ENCODE data around the gene LAMA2. TPM values are rescaled to one million over a fixed set of nuclear protein-coding genes. Genes with fewer than 3 reads are reported as not detected.

LAMA2 gene
- total and polyA plus RNA-seq, 2 donors from 2014 or later, result 2.2 to 20.8 TPM

DNA sequence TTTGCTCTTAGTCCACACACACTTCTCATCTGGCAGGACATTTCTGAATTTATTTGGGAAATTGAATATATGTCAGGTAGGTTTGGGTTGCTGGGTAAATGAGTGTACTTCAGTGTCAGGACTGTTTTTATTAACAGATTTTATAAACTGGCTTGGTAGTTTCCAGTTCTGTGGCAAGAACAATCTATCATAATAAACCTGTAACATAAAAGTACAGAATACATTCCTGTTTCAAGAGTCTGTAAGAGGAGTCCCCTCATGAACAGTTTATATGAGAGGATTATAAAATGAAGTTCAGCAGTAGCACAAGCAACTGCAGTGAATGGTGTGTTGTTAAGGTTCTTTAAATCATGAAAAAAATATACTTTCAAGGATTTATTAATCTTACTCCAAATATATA is 81.8 kb downstream of the LAMA2 start:
- no peaks in the 10 kb centered on the region for H3K36me3 ChIP-seq (ENCODE audit: control insufficient read depth in 2 of 3, insufficient read depth in 3 of 3, low read length in 3 of 3)
- DNase-seq (peak in 1 of 5 donors; percentile 1), FAIRE-seq (no peak)
- no peak overlapping the region for H3K9ac ChIP-seq (ENCODE audit: low read length in 3 of 3)
- no peaks in the 10 kb centered on the region for H3K4me1 ChIP-seq (ENCODE audit: control insufficient read depth in 2 of 3, insufficient read depth in 2 of 3, low read depth in 1 of 3, low read length in 3 of 3)
- no peak overlapping the region for H3K4me3 ChIP-seq (ENCODE audit: low read length in 3 of 3)
- TF ChIP-seq, protein P1, sequence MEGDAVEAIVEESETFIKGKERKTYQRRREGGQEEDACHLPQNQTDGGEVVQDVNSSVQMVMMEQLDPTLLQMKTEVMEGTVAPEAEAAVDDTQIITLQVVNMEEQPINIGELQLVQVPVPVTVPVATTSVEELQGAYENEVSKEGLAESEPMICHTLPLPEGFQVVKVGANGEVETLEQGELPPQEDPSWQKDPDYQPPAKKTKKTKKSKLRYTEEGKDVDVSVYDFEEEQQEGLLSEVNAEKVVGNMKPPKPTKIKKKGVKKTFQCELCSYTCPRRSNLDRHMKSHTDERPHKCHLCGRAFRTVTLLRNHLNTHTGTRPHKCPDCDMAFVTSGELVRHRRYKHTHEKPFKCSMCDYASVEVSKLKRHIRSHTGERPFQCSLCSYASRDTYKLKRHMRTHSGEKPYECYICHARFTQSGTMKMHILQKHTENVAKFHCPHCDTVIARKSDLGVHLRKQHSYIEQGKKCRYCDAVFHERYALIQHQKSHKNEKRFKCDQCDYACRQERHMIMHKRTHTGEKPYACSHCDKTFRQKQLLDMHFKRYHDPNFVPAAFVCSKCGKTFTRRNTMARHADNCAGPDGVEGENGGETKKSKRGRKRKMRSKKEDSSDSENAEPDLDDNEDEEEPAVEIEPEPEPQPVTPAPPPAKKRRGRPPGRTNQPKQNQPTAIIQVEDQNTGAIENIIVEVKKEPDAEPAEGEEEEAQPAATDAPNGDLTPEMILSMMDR (IDR thresholded peaks at IDR 0.05; ENCODE audit: borderline replicate concordance, extremely low read depth, insufficient read depth), result no peak
- H3K9me3 ChIP-seq (ENCODE audit: control insufficient read depth in 2 of 3, insufficient read depth in 1 of 3, low read length in 3 of 3), result no peaks in the 10 kb centered on the region
- no peaks in the 10 kb centered on the region for H3K27me3 ChIP-seq (ENCODE audit: control insufficient read depth, insufficient read depth, low read length)
- H3K27ac ChIP-seq (ENCODE audit: low read depth in 2 of 2, low read length in 2 of 2), result no peak overlapping the region
- intact Hi-C loops (cut with DNase I), result no loop called here

DNA sequence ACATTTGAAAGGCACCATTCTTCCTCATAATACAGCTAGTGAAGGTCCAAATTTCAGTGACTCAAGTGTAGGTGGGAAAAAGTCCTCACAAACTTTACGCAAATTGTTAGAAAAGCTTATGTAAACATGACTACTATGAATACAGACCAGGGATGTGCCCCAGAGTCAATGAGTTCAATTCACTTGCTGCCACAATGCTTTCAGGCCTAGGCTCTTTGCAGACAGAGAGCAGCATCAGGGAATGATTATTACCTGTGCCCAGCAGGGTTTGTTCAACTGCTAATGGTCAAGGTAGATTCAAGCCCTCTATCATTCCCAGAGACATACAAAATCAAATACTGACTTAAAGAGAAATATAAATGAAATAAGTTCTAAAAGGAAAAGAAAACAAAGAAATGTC is 84.0 kb downstream of the LAMA2 start:
- H3K27me3 ChIP-seq (ENCODE audit: control insufficient read depth, insufficient read depth, low read length), result no peaks in the 10 kb centered on the region
- H3K9ac ChIP-seq (ENCODE audit: low read length in 3 of 3), result no peak overlapping the region
- no peak overlapping the region for H3K4me3 ChIP-seq (ENCODE audit: low read length in 3 of 3)
- no peaks in the 10 kb centered on the region for H3K9me3 ChIP-seq (ENCODE audit: control insufficient read depth in 2 of 3, insufficient read depth in 1 of 3, low read length in 3 of 3)
- no peak for DNase-seq
- intact Hi-C loops (cut with DNase I), result no loop called here
- no peak for FAIRE-seq
- TF ChIP-seq, protein P1 (IDR thresholded peaks at IDR 0.05; ENCODE audit: borderline replicate concordance, extremely low read depth, insufficient read depth), result no peak
- H3K4me1 ChIP-seq (ENCODE audit: control insufficient read depth in 2 of 3, insufficient read depth in 2 of 3, low read depth in 1 of 3, low read length in 3 of 3), result no peaks in the 10 kb centered on the region
- no peak overlapping the region for H3K27ac ChIP-seq (ENCODE audit: low read depth in 2 of 2, low read length in 2 of 2)
- no peaks in the 10 kb centered on the region for H3K36me3 ChIP-seq (ENCODE audit: control insufficient read depth in 2 of 3, insufficient read depth in 3 of 3, low read length in 3 of 3)

DNA sequence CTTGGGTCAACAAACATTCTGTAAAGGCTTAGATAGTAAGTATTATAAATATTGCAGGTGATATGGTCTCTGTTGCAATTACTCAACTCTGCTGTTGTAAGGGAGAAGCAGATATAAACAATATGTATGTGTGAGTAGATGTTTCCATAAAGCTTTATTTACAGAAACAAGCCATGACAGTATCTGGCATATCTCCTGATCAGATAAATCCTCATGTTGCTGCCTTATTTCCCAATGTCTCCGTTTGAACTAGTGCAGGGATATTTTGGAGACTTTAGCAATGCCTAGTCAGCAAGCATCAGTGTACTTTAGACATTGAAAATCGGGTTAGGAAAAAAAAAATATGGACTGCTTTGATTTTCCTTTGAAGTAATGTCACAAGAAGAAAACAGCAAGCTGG is 96.1 kb downstream of the LAMA2 start:
- TF ChIP-seq, protein P1 (IDR thresholded peaks at IDR 0.05; ENCODE audit: borderline replicate concordance, extremely low read depth, insufficient read depth), result no peak
- Histone ChIP-seq H3K27ac (ENCODE audit: low read depth in 2 of 2, low read length in 2 of 2) (no peak overlapping the region), H3K36me3 (ENCODE audit: control insufficient read depth in 2 of 3, insufficient read depth in 3 of 3, low read length in 3 of 3) (no peaks in the 10 kb centered on the region), H3K27me3 (ENCODE audit: control insufficient read depth, insufficient read depth, low read length) (no peaks in the 10 kb centered on the region), H3K9me3 (ENCODE audit: control insufficient read depth in 2 of 3, insufficient read depth in 1 of 3, low read length in 3 of 3) (no peaks in the 10 kb centered on the region), H3K9ac (ENCODE audit: low read length in 3 of 3) (no peak overlapping the region), H3K4me3 (ENCODE audit: low read length in 3 of 3) (no peak overlapping the region), H3K4me1 (ENCODE audit: control insufficient read depth in 2 of 3, insufficient read depth in 2 of 3, low read depth in 1 of 3, low read length in 3 of 3) (no peaks in the 10 kb centered on the region)
- intact Hi-C loops (cut with DNase I), result no loop called here
- DNase-seq, result no peak
- no peak for FAIRE-seq

DNA sequence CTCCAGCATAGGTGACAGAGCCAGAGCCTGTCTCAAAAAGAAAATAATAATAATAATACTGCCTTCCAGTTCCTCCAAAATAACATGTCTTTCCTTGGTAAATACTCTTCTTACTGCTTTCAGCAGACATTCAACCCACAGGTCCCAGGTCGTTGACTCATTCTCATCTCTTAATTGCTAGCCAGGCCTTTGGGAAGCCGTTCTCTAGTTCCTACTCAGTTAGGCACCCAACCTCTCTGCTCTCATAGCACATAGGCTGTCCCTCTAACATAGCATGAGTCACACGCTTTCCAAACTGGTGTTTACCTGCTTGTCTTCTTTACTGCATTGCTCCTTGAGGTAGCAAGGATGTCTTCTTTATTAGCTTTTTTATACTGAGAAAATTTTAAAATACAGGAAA is 98.8 kb downstream of the LAMA2 start:
- no peak for DNase-seq
- Histone ChIP-seq H3K36me3 (ENCODE audit: control insufficient read depth in 2 of 3, insufficient read depth in 3 of 3, low read length in 3 of 3) (no peaks in the 10 kb centered on the region), H3K9me3 (ENCODE audit: control insufficient read depth in 2 of 3, insufficient read depth in 1 of 3, low read length in 3 of 3) (no peaks in the 10 kb centered on the region), H3K9ac (ENCODE audit: low read length in 3 of 3) (no peak overlapping the region), H3K4me1 (ENCODE audit: control insufficient read depth in 2 of 3, insufficient read depth in 2 of 3, low read depth in 1 of 3, low read length in 3 of 3) (no peaks in the 10 kb centered on the region), H3K27ac (ENCODE audit: low read depth in 2 of 2, low read length in 2 of 2) (no peak overlapping the region), H3K27me3 (ENCODE audit: control insufficient read depth, insufficient read depth, low read length) (no peaks in the 10 kb centered on the region), H3K4me3 (ENCODE audit: low read length in 3 of 3) (no peak overlapping the region)
- FAIRE-seq, result no peak
- intact Hi-C loops (cut with DNase I), result no loop called here
- TF ChIP-seq, protein P1 (IDR thresholded peaks at IDR 0.05; ENCODE audit: borderline replicate concordance, extremely low read depth, insufficient read depth), result no peak

All from kidney (tissue), 14 donors.